ENCODE results near the gene SSMEM1. TPM values are rescaled to one million over a fixed set of nuclear protein-coding genes. Genes with fewer than 3 reads are reported as not detected.

Gene SSMEM1
- total RNA-seq, 1 donor from 2014 or later: not detected

DNA sequence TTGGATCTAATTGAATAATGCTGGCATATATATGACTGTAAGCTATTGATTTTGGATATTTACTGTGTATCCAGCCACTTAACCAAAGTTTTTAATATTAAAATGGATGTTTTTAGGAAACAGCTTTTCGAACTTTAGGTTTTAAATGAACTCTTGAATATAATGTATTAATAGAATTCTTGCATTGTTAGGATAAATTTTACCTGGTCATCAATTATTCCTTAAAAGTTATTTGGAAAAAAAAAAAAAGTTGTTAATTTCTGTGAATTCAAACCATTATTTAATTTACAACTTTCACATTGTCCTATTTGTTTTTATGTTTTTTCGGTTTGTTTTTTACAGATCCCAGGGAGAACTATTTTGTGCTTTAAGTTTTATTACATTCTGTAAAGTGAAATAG lies 12.3 kb upstream of the SSMEM1 start:
- Mint-ChIP-seq H3K27me3 (no peaks in the 10 kb centered on the region), H3K9me3 (no peaks in the 10 kb centered on the region), H3K27ac (no peak overlapping the region), H3K4me1 (peaks cover 3% of the 10 kb centered on the region), H3K36me3 (ENCODE audit: low read depth) (peaks cover 54% of the 10 kb centered on the region), H3K4me3 (no peak overlapping the region)
- intact Hi-C loops (cut with micrococcal nuclease): no loop called here
- no peak for DNase-seq

- DNase-seq: no peak
- intact Hi-C loops (cut with micrococcal nuclease): no loop called here
- no peak overlapping the region for H3K4me3 Mint-ChIP-seq
- H3K36me3 Mint-ChIP-seq (ENCODE audit: low read depth): peaks cover 54% of the 10 kb centered on the region
- H3K27ac Mint-ChIP-seq: no peak overlapping the region
- H3K4me1 Mint-ChIP-seq: peaks cover 6% of the 10 kb centered on the region
- H3K9me3 Mint-ChIP-seq: no peaks in the 10 kb centered on the region
- H3K27me3 Mint-ChIP-seq: no peaks in the 10 kb centered on the region
These were observed 11.2 kb upstream of the SSMEM1 start for GRCh38 chr7:130196476-130196875.

DNA sequence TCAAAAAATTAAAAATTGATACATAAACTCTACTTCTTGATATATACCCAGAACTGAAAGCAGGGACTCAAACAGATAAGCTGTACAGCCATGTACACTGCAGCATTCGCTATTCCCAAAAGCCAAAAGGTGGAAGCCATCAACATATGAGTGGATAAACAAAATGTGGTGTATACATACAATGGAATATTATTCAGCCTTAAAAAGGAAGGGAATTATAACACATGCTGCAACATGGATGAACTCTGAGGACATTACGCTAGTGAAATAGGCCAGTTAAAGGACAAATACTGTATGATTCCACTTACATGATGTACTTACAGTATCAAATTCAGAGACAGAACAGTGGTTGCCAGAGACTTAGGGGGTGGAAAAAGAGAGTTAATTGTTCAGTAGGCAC lies 10.6 kb upstream of the SSMEM1 start:
- intact Hi-C loops (cut with micrococcal nuclease): no loop called here
- Mint-ChIP-seq H3K36me3 (ENCODE audit: low read depth) (peaks cover 55% of the 10 kb centered on the region), H3K9me3 (no peaks in the 10 kb centered on the region), H3K27ac (no peak overlapping the region), H3K27me3 (no peaks in the 10 kb centered on the region), H3K4me3 (no peak overlapping the region), H3K4me1 (peaks cover 10% of the 10 kb centered on the region)
- DNase-seq: no peak

DNA sequence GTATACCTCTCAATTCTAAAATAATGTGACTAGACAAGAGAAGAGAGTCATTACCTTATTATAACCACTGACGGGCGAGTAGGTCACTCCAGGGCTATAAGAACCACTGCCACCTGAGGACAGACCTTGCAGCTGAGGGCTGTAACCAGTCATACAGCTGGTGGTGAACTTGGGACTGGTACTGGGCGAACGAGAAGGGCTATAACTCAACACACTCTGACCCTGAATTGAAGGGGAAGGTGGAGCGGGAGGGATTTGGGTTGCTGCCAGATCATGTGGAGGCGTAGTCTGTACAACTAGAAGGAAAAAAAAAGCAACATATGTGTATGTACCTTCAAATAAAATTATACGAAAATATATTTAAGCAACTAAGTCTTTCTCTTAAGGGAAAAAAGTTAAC lies 5.9 kb upstream of the SSMEM1 start:
- peak; percentile 44 for DNase-seq
- Mint-ChIP-seq H3K4me1 (peaks cover 26% of the 10 kb centered on the region), H3K36me3 (ENCODE audit: low read depth) (peaks cover 46% of the 10 kb centered on the region), H3K27me3 (no peaks in the 10 kb centered on the region), H3K9me3 (no peaks in the 10 kb centered on the region), H3K27ac (peak overlapping the region; percentile 49), H3K4me3 (no peak overlapping the region)
- intact Hi-C loops (cut with micrococcal nuclease): no loop called here

DNA sequence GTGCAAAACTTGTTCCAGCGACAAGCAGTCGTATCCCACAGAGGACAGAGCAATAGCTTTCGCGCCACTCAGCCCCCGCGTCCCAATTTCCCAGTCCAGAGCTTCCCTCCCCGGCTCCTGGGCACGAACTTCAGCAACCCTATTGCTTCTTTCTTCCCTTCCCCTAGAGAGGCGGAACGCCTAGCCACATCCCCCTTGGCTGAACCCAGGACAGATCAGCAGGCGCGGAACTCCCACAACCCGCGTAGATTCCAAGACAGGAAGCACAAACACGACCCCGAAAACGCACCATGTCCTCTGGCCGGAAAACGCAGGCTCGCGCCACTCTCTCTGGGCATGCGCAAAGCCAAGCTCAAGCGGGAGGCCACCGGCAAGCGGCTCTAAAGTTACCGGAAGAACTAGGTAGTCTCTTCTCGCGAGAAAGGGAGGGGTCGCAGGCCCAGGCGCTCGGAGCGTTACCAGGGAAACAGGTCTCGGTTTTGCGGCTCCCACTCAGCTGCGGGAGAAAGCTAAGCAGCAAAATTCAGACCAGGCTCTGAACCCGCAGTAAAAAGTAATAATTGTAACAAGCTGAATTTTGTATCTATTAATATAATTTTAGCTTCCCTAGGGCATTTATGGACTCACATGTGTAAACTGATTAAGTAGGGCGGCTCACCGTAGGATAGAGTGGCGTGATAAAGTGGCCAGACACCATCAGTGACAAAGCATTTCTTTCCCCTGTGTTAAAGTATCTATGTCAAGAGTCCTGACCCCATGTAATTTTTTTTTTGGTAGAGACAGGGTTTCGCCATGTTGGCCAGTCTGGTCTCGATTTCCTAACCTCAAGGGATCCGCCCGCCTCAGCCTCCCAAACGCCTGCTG lies 2.3 kb upstream of the SSMEM1 start, which contains the start of gene TMEM209:
Gene TMEM209 (minus strand): TSS at position 323 of the 864 bp plus-strand sequence. CDS start 31 bp downstream, at position 292.
- intact Hi-C loops (cut with micrococcal nuclease): loop anchor here (1.0 kb wide), 4 partner anchors 22 to 463 kb away; partner anchors contain the start of genes COPG2 and ZC3HC1
- H3K4me1 Mint-ChIP-seq: peaks cover 25% of the 10 kb centered on the region
- H3K4me3 Mint-ChIP-seq: peak within 1 kb of the TSS; percentile 93
- H3K9me3 Mint-ChIP-seq: no peaks in the 10 kb centered on the region
- peak; percentile 98 for DNase-seq
- no peaks in the 10 kb centered on the region for H3K27me3 Mint-ChIP-seq
- peaks cover 24% of the 10 kb centered on the region for H3K36me3 Mint-ChIP-seq (ENCODE audit: low read depth)
- peak within 1 kb of the TSS; percentile 98 for H3K27ac Mint-ChIP-seq

DNA sequence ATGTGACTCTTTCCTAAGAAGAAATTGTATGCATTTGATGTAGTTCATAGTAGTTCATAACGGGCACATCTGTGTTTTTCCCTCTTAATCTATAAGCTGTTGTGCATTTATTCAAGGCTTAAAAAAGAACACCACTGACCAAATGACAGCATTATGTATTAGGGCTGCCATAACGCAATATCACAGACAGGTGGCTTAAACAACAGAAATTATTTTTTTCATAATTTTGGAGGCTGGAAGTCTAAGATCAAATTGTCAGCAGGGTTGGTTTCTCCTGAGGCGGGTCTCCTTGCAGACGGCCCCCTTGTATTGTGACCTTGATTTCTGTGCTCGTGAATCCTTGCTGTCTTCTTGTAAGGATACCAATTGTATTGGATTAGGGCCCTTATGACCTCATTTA lies 627 bp upstream of the SSMEM1 start:
- Mint-ChIP-seq H3K36me3 (ENCODE audit: low read depth) (peaks cover 15% of the 10 kb centered on the region), H3K9me3 (no peaks in the 10 kb centered on the region), H3K4me3 (no peak overlapping the region), H3K4me1 (peaks cover 17% of the 10 kb centered on the region), H3K27me3 (peaks cover 4% of the 10 kb centered on the region), H3K27ac (peak overlapping the region; percentile 37)
- intact Hi-C loops (cut with micrococcal nuclease): no loop called here
- DNase-seq: peak; percentile 44

DNA sequence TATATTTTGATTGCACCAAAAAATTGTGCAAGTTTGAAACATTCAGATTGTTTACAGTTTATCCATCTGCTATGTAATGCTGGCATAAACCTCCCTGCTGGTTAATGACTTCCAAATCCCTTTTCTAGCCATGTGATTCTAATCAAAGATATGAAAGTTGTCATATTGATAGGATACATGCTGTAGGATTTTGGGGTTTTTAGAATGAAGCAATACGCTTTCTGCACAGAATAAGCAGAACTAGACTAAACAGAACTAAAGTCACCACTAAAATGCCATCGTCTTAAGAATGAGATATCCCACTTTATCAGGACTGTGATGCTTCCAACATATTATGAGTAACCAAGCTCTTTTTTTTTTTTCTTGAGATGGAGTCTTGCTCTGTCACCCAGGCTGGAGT lies 856 bp downstream of the SSMEM1 start:
- DNase-seq: no peak
- Mint-ChIP-seq H3K9me3 (no peaks in the 10 kb centered on the region), H3K4me1 (peaks cover 12% of the 10 kb centered on the region), H3K27me3 (peaks cover 4% of the 10 kb centered on the region), H3K36me3 (ENCODE audit: low read depth) (peaks cover 4% of the 10 kb centered on the region), H3K4me3 (no peak overlapping the region), H3K27ac (no peak overlapping the region)
- intact Hi-C loops (cut with micrococcal nuclease): no loop called here

DNA sequence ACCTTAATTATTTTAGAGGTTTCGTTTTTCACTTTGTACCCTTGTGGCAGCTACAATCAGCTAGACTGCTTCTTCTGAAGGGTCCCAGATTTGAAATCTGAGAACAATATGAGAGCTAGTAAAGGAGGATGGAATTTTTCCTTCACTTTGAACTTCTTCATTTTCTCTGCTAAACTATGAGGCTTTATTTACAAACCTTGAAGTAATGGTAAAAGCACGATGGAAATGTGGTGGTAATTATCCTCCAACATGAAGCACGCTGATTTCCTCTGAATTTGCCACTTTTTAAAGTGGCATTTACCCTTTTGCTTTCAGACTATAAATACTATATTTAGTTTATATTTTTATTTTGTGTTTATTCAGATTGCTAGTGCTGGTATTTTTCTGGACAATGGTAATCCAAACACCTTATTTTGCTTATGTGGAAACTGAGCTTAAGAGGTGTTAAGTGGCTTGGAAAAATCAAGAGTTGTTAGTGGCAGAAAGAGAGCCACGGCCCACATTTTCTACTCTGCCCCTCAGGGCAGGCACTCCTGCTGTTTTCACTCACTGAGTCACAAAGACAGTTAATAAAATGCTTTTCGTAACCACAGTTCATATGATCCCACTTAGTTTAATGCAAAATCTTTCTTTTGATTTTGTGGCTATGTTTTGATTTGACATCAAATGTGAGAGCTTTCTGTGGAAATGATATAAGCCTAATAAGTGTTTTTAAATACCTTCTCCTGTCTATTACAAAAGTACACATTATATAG lies 2.7 kb downstream of the SSMEM1 start:
- H3K4me3 Mint-ChIP-seq: no peak overlapping the region
- no peaks in the 10 kb centered on the region for H3K36me3 Mint-ChIP-seq (ENCODE audit: low read depth)
- DNase-seq: peak; percentile 27
- peaks cover 11% of the 10 kb centered on the region for H3K27me3 Mint-ChIP-seq
- no peaks in the 10 kb centered on the region for H3K9me3 Mint-ChIP-seq
- peaks cover 7% of the 10 kb centered on the region for H3K4me1 Mint-ChIP-seq
- H3K27ac Mint-ChIP-seq: no peak overlapping the region
- intact Hi-C loops (cut with micrococcal nuclease): no loop called here

- no peak overlapping the region for H3K27ac Mint-ChIP-seq
- H3K36me3 Mint-ChIP-seq (ENCODE audit: low read depth): no peaks in the 10 kb centered on the region
- intact Hi-C loops (cut with micrococcal nuclease): no loop called here
- no peaks in the 10 kb centered on the region for H3K9me3 Mint-ChIP-seq
- peaks cover 14% of the 10 kb centered on the region for H3K27me3 Mint-ChIP-seq
- H3K4me1 Mint-ChIP-seq: no peaks in the 10 kb centered on the region
- H3K4me3 Mint-ChIP-seq: no peak overlapping the region
- DNase-seq: peak; percentile 19
These were observed 6.2 kb downstream of the SSMEM1 start for GRCh38 chr7:130213828-130214227.

GRCh38 chr7:130216025-130216424 lies 8.4 kb downstream of the SSMEM1 start:
- no peaks in the 10 kb centered on the region for H3K36me3 Mint-ChIP-seq (ENCODE audit: low read depth)
- no peak for DNase-seq
- H3K4me3 Mint-ChIP-seq: no peak overlapping the region
- H3K27me3 Mint-ChIP-seq: peaks cover 18% of the 10 kb centered on the region
- no peaks in the 10 kb centered on the region for H3K4me1 Mint-ChIP-seq
- no peak overlapping the region for H3K27ac Mint-ChIP-seq
- H3K9me3 Mint-ChIP-seq: no peaks in the 10 kb centered on the region
- intact Hi-C loops (cut with micrococcal nuclease): no loop called here

- H3K4me3 Mint-ChIP-seq: no peak overlapping the region
- H3K27ac Mint-ChIP-seq: no peak overlapping the region
- H3K9me3 Mint-ChIP-seq: no peaks in the 10 kb centered on the region
- no peaks in the 10 kb centered on the region for H3K36me3 Mint-ChIP-seq (ENCODE audit: low read depth)
- DNase-seq: peak; percentile 29
- no peaks in the 10 kb centered on the region for H3K4me1 Mint-ChIP-seq
- intact Hi-C loops (cut with micrococcal nuclease): no loop called here
- peaks cover 16% of the 10 kb centered on the region for H3K27me3 Mint-ChIP-seq
These were observed 9.1 kb downstream of the SSMEM1 start for GRCh38 chr7:130216750-130217149.

DNA sequence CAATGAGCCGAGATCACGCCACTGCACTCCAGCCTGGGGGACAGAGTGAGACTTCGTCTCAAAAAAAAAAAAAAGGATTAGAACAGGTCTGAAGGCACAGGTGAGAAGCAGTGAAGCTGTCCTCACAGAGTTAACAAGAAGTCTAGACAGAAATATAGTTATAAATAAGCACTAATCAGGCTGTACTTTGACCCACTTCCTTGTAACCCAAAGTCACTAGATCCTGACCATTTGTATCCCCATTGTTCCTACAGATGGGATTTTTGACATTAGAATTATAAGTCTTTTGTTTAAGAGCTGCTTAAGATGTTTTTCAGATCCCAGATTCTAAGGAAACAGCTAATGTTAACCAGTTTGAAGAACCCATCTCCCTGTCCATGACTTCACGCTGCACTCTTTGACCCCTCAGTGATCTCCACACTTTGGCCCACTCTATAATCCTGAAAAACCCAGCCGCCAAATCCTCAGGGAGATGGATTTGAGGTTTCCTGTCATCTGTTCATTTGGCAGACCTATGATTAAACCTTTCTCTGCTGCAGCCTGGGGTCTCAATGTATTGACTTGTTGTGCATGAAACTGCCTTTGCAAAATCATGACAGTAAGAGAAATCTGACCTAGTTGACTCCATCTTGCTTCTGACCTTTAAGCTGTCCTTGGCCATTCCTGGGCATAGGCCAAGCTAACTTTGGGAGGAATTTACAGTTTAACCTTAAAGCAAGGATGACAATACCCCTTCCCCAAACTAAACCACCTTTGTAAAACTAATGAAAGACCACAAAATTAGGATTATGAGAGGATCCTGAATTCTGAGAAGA lies 11.4 kb downstream of the SSMEM1 start:
- Mint-ChIP-seq H3K27me3 (peaks cover 13% of the 10 kb centered on the region), H3K9me3 (no peaks in the 10 kb centered on the region), H3K27ac (no peak overlapping the region), H3K36me3 (ENCODE audit: low read depth) (no peaks in the 10 kb centered on the region), H3K4me3 (no peak overlapping the region), H3K4me1 (no peaks in the 10 kb centered on the region)
- intact Hi-C loops (cut with micrococcal nuclease): no loop called here
- peak; percentile 30 for DNase-seq

DNA sequence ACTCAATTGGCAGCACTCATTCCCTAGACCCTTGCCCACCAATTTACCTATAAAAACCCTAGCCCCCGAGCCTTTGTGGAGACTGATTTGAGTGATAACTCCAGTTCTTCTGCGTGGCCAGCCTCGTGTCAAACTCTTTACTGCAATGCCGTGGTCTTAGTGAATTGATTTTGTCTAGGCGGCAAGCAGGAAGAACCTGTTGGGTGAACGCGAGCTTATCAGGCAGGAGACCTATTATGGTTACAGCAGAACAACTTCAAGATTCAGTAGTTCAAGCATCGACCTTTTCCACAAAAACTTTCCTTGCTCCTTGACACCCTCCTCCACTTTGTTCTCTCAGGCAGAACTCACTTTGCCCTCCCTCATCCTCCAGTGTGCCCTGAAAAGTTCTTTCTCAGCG lies 12.2 kb downstream of the SSMEM1 start:
- no peak overlapping the region for H3K4me3 Mint-ChIP-seq
- H3K9me3 Mint-ChIP-seq: no peaks in the 10 kb centered on the region
- H3K36me3 Mint-ChIP-seq (ENCODE audit: low read depth): no peaks in the 10 kb centered on the region
- peak; percentile 43 for DNase-seq
- H3K27ac Mint-ChIP-seq: no peak overlapping the region
- no peaks in the 10 kb centered on the region for H3K4me1 Mint-ChIP-seq
- intact Hi-C loops (cut with micrococcal nuclease): no loop called here
- H3K27me3 Mint-ChIP-seq: peaks cover 9% of the 10 kb centered on the region
